Measurements from ENCODE around the gene THAP7.

GRCh38 chr22:20976291-20976877, 25.5 kb downstream of the THAP7 start:
- TF ChIP-seq POLR2A (IDR thresholded peaks at IDR 0.05; ENCODE audit: insufficient read depth in 1 of 2, low read depth in 2 of 2, low read length in 2 of 2) = no peak
- no peak for TF ChIP-seq ZBTB20 (CRISPR knock-in tag; IDR thresholded peaks at IDR 0.05; ENCODE audit: borderline replicate concordance, low read depth)
- no peak for TF ChIP-seq NFYC (CRISPR knock-in tag; IDR thresholded peaks at IDR 0.05)
- TF ChIP-seq ARNT (IDR thresholded peaks at IDR 0.05) = no peak
- TF ChIP-seq PCBP2 (optimal IDR thresholded peaks at IDR 0.05; ENCODE audit: low read depth, low read length, poor library complexity, severe bottlenecking) = no peak
- no peak for TF ChIP-seq ZNF274 (CRISPR knock-in tag; IDR thresholded peaks at IDR 0.05)
- TF ChIP-seq, protein P1, sequence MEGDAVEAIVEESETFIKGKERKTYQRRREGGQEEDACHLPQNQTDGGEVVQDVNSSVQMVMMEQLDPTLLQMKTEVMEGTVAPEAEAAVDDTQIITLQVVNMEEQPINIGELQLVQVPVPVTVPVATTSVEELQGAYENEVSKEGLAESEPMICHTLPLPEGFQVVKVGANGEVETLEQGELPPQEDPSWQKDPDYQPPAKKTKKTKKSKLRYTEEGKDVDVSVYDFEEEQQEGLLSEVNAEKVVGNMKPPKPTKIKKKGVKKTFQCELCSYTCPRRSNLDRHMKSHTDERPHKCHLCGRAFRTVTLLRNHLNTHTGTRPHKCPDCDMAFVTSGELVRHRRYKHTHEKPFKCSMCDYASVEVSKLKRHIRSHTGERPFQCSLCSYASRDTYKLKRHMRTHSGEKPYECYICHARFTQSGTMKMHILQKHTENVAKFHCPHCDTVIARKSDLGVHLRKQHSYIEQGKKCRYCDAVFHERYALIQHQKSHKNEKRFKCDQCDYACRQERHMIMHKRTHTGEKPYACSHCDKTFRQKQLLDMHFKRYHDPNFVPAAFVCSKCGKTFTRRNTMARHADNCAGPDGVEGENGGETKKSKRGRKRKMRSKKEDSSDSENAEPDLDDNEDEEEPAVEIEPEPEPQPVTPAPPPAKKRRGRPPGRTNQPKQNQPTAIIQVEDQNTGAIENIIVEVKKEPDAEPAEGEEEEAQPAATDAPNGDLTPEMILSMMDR (CRISPR knock-in tag; IDR thresholded peaks at IDR 0.05) = no peak
- no peak for TF ChIP-seq ZBTB8A (CRISPR knock-in tag; IDR thresholded peaks at IDR 0.05; ENCODE audit: borderline replicate concordance, low read depth)
- TF ChIP-seq FOXJ3 (CRISPR knock-in tag; IDR thresholded peaks at IDR 0.05; ENCODE audit: borderline replicate concordance) = no peak
- TF ChIP-seq NFYB (CRISPR knock-in tag; IDR thresholded peaks at IDR 0.05) = no peak
